ENCODE results near the gene WDR20. TPM values are rescaled to one million over a fixed set of nuclear protein-coding genes. Genes with fewer than 3 reads are reported as not detected.
"Not testable (repeated sequence)": the region's sequence is repeated elsewhere in the genome, so short reads cannot be mapped to it uniquely, and the experiment has no call there.

WDR20 gene, protein sequence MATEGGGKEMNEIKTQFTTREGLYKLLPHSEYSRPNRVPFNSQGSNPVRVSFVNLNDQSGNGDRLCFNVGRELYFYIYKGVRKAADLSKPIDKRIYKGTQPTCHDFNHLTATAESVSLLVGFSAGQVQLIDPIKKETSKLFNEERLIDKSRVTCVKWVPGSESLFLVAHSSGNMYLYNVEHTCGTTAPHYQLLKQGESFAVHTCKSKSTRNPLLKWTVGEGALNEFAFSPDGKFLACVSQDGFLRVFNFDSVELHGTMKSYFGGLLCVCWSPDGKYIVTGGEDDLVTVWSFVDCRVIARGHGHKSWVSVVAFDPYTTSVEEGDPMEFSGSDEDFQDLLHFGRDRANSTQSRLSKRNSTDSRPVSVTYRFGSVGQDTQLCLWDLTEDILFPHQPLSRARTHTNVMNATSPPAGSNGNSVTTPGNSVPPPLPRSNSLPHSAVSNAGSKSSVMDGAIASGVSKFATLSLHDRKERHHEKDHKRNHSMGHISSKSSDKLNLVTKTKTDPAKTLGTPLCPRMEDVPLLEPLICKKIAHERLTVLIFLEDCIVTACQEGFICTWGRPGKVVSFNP
- 10 to 100 TPM in 1 of 3 donors, 1 to 10 TPM in 2; 6.8 to 17.8 (median 8.8) TPM for polyA plus RNA-seq

DNA sequence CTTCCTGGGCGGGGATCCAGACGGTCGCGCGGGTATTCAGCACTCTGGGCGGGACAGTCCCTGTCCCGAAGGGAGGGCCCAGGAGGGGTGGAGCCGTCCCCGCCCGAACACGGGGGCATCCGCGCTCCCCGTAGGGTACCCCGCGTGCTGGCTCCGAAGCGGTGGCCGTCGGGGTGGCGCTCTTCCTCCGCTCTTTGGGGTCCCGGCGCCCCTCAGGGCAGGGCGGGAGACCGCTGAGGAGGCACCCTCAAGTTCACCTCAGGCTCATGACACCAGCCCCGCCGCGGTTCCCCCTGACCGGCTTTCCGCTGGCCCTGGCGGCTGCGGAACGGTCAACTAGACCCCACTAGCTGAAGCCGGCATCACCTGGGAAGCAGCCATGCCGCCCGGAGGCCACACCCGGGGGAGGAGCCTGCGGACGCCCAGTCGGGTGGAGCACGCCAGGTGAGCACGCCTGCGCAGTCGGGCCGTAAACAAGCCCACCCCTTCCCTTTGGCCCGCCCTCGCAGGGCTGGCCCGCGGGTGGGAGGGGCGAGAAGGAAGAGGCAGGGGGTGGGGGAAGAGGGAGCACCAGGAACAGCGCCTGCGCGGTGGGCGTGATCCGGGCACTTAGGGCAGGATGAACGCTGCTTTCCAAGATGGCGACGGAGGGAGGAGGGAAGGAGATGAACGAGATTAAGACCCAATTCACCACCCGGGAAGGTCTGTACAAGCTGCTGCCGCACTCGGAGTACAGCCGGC lies at the start of gene WDR20:
WDR20 (plus strand) TSS at position 612 of the 741 bp plus-strand sequence; CDS start at position 639, 27 bp downstream.
- no peak within 1 kb of the TSS for H3K27ac ChIP-seq (ENCODE audit: low read depth, low read length)
- 0 to 1% (median 1%) methylated on average over 53 to 64 of the region's 64 CpGs for WGBS, 3 donors

- WGBS, 3 donors, result 81 to 83% (median 82%) methylated on average over 3 of the region's 3 CpGs
- H3K27ac ChIP-seq (ENCODE audit: low read depth, low read length), result no peak overlapping the region
These were observed 49.0 kb upstream of the WDR20 start for GRCh38 chr14:102090713-102091112.

DNA sequence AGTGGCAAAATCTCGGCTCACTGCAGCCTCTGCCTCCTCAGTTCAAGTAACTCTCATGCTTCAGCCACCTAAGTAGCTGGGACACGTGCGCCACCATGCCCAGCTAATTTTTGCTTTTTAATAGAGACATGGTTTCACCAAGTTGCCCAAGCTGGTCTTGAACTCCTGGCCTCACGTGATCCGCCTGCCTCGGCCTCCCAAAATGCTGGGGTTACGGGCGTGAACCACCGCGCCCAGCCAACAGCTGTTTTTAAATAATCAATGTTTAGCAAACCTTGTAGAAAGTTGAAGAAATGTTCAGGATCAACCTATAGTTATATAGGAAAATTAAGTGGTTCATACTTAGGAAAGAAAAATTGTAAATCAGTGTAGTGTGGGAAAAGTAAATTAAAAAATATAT lies 46.9 kb upstream of the WDR20 start:
- H3K27ac ChIP-seq (ENCODE audit: low read depth, low read length), result no peak overlapping the region
- WGBS, 3 donors, result 91 to 93% (median 93%) methylated on average over 10 of the region's 10 CpGs

- 58 to 62% (median 60%) methylated on average over 7 of the region's 7 CpGs for WGBS, 3 donors
- H3K27ac ChIP-seq (ENCODE audit: low read depth, low read length), result no peak overlapping the region
These were observed 45.6 kb upstream of the WDR20 start for GRCh38 chr14:102094101-102094500.

GRCh38 chr14:102095231-102095870 lies 44.3 kb upstream of the WDR20 start:
- WGBS, 3 donors, result 82 to 86% (median 84%) methylated on average over 6 of the region's 6 CpGs
- H3K27ac ChIP-seq (ENCODE audit: low read depth, low read length), result no peak overlapping the region

DNA sequence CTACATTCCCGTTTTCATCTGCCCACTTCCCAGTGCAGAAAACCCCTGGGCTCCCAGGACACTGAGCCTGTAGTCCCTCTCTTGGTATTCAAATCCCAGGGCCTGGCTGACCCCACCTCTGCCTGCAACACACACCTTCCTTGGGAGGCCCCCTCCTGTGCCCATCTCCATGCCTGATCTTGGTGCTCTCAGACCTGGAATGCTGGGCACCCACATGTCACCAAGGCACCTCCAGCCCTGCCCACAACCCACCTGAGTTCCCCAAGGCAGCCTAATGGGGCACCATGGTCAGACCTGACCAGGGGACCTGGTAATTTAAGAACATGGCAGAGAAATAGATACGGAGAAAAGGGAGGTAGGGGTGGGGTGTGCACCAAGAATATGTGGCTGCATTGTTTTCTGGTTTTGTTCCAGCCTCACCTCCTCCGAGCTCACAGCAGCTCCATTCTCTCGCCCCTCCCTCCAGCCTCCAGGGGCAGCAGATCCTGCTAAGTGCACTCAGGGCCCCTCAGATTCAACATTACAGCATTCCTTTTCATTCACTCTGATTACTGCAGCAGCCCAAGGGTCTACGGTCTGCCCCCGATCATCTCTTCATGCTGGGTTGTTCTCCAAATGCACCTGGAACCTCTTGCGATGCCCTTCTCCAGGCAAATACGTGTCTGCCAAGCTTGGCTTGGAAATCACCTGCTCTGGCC lies 43.7 kb upstream of the WDR20 start:
- 44 to 55% (median 54%) methylated on average over 8 of the region's 8 CpGs for WGBS, 3 donors

GRCh38 chr14:102096569-102097188 lies 43.0 kb upstream of the WDR20 start:
- 30 to 35% (median 35%) methylated on average over 12 of the region's 12 CpGs for WGBS, 3 donors
- no peak overlapping the region for H3K27ac ChIP-seq (ENCODE audit: low read depth, low read length)

More for the DNA sequence above, 43.7 kb upstream of the WDR20 start:
- no peak overlapping the region for H3K27ac ChIP-seq (ENCODE audit: low read depth, low read length)

DNA sequence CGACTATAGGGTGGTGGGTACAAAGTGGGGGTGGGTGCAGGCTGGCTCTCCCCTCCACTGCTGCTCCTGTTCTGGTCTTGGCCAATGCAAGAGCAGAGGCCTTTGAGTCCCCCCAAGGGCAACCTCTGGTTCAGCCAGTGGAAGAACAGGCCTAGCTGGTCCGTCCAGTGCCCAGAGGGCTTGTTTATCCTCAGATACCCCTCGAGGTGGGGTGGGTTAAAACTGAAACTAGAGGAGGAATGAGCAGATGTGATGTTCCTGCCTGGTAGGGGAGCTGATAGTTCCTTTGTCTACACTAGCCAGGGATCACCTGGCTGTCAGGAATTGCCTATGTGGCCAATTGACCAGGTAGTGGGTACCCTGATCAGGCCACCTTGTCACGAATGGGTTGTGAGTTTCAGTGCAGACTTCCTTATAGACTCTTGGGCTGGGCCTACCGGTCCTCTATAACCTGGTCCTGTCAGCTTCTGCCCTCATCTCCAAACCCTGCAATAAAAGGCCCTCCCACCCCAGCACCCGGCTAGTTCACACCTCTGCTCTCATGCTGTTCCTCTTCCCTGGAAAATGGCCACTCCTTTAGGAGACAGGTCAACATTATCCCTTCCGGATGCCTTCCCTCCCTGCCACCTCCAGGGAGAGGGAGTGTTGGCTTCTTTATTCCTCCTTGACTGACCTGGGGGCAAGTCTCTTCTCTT lies 42.1 kb upstream of the WDR20 start:
- H3K27ac ChIP-seq (ENCODE audit: low read depth, low read length), result no peak overlapping the region
- WGBS, 3 donors, result 58 to 79% (median 76%) methylated on average over 7 of the region's 7 CpGs

GRCh38 chr14:102103062-102103695 lies 36.5 kb upstream of the WDR20 start:
- H3K27ac ChIP-seq (ENCODE audit: low read depth, low read length), result no peak overlapping the region
- 82 to 95% (median 84%) methylated on average over 10 of the region's 10 CpGs for WGBS, 3 donors

DNA sequence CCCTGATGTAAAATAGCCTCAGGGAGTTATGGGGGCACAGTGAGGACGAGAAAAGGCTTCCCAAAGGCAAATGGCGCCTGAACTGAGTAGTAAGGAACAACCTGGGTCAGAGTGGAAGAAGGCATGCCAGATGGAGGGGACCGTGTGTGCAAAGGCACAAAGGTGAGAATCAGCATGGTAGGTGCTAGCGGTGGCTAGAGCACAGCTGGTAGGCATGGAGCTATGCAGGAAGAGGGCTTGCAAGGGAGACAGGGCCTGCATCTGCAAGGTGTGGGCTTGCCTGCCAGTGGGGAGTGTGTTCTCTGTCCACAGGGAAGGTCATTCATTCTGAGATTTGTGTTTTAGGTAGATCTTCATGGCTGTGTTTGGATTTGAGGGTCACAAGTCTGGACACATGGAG lies 34.3 kb upstream of the WDR20 start:
- 77 to 87% (median 86%) methylated on average over 4 of the region's 4 CpGs for WGBS, 3 donors
- H3K27ac ChIP-seq (ENCODE audit: low read depth, low read length), result no peak overlapping the region

DNA sequence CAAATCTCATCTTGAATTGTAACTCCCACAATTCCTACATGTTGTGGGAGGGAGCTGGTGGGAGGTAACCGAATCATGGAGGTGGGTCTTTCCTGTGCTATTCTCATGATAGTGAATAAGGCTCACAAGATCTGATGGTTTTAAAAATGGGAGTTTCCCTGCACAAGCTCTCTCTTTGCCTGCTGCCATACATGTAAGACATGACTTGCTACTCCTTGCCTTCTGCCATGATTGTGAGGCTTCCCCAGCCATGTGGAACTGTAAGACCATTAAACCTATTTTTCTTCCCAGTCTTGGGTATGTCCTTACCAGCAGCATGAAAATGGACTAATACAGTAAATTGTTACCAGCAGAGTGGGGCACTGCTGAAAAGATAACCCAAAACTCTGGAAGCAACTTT lies 30.4 kb upstream of the WDR20 start:
- H3K27ac ChIP-seq (ENCODE audit: low read depth, low read length), result not testable (repeated sequence)
- 84 to 98% (median 96%) methylated on average over 1 of the region's 1 CpG for WGBS, 3 donors

GRCh38 chr14:102111101-102111500 lies 28.6 kb upstream of the WDR20 start:
- no peak overlapping the region for H3K27ac ChIP-seq (ENCODE audit: low read depth, low read length)
- 92 to 96% (median 92%) methylated on average over 3 of the region's 3 CpGs for WGBS, 3 donors

- WGBS, 3 donors, result 94 to 96% (median 96%) methylated on average over 11 to 13 of the region's 13 CpGs
- H3K27ac ChIP-seq (ENCODE audit: low read depth, low read length), result no peak overlapping the region
These were observed 23.1 kb upstream of the WDR20 start for GRCh38 chr14:102116361-102117180.

DNA sequence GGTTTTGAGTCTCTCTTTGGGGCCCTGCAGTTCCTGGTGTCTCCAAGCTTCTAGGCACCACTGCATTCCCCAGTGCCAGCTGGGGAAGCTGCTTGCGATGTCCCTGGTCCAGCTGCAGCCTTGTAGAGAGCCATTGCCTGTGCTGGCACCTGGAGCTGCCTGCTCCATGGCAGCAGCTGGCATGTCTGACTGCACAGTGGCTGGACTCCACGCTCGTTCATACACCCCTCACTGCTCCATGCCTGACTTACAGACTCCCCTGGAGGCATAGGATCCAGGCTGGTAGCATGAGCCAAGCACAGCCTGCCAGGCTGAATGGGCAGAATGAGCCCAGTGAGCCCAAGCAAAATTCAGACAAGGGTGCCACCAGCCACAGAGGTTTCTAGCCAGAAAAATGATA lies 21.8 kb upstream of the WDR20 start:
- H3K27ac ChIP-seq (ENCODE audit: low read depth, low read length), result no peak overlapping the region
- WGBS, 3 donors, result 93 to 99% (median 97%) methylated on average over 3 of the region's 3 CpGs

DNA sequence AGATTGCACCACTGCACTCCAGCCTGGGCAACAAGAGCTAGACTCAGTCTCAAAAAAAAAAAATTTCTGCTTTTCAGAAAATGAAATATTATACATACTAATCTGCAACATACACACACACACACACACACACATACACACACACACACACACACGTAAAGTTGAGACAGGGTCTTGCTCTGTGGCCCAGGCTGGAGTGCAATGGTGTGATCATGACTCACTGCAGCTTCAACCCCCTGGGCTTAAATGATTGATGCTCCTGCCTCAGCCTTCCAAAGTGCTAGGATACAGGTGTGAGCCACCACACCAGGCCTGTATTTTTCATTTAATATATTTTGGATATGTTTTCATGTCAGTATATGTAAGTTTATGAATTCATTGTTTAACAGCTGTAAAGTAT lies 18.8 kb upstream of the WDR20 start:
- whole genome bisulfite sequencing, 3 donors, result 73 to 95% (median 78%) methylated on average over 1 of the region's 1 CpG
- H3K27ac ChIP-seq (ENCODE audit: low read depth, low read length), result no peak overlapping the region

DNA sequence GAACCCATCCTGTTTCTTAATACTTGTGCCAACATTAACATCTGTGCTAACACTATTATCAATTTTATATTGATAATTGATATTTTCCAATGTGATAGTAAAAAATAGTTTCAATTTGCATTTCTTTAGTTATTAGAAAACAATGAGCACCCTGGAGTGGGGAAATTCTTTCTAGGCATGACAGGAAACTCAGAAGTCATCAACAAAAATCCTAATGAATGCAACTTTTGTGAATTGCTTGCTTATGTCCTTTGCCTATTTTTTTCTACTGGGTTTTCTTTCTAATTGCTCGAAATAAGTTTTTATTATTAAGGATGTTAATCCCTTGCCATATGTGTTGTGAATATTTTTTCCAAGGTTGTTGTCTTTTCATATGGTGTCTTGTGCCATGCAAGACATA lies 18.1 kb upstream of the WDR20 start:
- 85 to 90% (median 87%) methylated on average over 1 of the region's 1 CpG for WGBS, 3 donors

More for the DNA sequence above, 18.1 kb upstream of the WDR20 start:
- no peak overlapping the region for H3K27ac ChIP-seq (ENCODE audit: low read depth, low read length)

Data from adipose tissue (tissue), 3 donors.